Measurements from ENCODE around the gene RELL2.

GRCh38 chr5:141615991-141616720 is 20.6 kb upstream of the RELL2 start:
- TF ChIP-seq CTCF (IDR thresholded peaks at IDR 0.05; ENCODE audit: low read length) (no peak), EZH2phosphoT487 (IDR thresholded peaks at IDR 0.05; ENCODE audit: low read length) (no peak), EZH2 (optimal IDR thresholded peaks at IDR 0.05; ENCODE audit: low read depth, low read length) (no peak)

Data from MM.1S (cell line).